GM19452 (cell line): Measurements from ENCODE around the gene CMKLR1.

Experiments used
- ATAC-seq: cut with Tn5 transposase; IDR thresholded peaks from one replicate; pipeline ENCODE4 v1.9.1; 2021; ENCODE audit not compliant: unreplicated experiment

The CMKLR1 gene

DNA sequence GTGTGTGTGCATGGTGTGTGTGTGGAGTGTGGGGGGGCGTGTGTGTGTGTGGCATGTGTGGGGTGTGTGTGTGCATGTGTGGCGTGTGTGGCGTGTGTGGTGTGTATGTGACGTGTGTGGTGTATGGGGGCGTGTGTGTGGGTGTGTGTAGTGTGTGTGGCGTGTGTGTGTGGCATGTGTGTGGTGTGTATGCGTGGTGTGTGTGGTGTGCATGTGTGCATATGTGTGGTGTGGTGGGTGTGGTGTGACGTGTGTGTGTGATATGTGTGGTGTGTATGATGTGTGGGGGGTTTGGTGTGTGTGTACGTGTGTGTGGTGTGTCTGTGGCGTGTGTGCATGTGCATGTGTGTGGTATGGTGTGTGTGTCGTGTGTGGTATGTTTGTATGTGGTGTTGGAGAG is 24.1 kb upstream of the CMKLR1 start:
- no peak for ATAC-seq

DNA sequence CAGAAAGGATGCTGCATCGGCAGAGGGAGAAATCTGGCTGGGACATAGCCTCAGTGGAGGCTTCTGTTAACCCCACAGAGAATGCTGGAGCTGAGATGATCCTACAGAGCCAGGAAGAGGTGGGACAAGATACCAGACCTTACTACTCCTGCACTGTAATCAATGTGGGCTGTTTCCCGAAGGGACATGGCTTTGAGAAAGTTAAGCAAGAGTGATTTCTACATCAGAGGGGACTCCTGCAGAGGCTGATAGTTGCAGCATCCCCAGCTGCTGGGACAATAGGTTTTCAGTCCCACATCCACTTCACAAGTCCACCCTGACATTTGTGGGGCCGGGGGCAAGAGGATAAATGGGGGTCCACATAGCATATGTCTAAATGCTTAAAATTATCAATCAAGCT is 22.5 kb upstream of the CMKLR1 start:
- ATAC-seq, result no peak

DNA sequence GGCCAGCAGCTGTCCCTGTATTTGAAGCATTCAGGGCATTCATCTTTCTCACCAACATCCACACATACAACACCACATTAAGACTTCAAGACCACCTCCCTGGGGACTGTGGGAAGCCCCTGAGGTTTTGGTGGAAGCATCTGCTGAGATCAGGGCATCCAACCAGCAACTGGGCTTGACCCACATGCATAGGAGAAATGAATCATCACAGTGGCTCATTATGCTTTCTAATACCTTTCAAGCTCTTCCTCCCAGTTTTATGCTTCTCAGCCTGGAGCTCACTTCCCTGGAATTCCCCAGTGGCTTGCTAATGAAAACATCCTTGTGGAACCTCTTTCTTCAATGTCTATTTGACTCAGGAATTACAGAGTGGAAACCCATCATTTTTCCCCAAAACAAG is 21.4 kb upstream of the CMKLR1 start:
- no peak for ATAC-seq

DNA sequence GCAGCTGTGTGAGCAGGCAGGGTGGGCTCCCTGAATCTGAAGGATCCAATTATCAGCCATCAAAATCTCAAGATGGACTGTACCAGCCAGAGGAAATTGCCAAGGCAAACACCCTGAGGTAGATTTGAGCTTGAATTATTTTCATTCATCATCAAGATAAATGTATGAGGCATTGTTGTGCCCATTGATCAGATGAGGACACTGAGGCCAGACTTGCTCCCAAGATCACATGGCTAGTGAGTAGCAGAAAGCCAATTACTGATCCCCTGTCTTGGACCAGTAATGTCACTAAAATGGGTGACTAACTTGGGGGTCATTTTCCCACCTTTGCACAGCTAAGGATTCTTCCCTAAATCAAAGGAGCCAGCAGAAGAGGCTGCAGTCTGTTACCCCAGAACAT is 20.9 kb upstream of the CMKLR1 start:
- no peak for ATAC-seq

DNA sequence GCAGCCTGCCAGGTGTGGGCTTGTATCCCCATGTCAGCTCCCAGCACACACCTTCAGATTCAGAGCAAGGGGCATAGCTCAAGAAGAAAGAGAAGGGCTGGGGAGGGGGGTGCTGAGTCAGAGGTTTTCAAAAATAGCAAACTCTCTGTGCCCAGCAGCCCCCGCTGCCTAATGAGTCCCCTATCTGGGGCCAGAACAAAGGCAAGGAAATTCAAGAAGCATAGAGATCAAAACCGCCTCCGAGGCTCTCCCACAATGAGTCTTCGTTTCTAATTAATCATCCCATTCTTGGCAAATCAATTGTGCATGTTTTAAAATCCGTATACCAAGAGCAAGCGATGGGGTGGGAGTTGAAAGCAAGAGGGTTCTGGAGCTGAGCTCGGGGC is 19.5 kb upstream of the CMKLR1 start:
- no peak for ATAC-seq

DNA sequence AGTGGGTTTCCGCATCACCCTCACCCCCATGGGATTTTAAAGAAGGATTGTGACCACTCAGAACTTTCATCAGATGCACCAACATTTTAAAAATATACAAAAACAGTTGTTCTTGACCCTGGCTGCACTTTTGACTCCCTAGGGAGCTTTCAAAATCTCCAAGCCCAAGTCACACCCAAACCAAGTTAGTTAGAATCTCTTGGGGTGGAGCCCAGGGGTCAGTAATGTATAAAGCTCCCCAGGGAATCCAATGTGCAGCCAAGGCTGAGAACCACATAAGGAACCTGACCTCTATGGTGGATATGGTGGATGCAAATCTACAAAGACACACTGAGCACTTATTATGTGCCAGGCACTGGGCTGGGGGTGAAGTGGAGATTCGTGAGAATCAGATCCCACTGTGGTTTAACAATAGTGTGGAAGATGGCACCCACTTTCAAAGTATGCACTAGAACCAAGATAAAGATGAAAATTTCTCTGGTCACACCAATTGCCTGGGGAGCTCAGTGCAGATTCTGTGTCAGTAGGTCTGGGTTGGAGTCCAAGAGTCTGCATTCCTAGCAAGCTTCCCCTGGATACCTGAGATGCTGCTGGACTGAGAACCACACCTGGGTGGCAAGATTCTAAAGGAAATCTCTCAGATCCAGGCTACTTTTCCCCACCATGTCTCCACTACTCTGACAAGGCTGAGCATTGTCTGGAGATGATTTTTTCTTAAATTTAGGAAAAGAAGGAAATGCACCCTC is 18.9 kb upstream of the CMKLR1 start:
- no peak for ATAC-seq

DNA sequence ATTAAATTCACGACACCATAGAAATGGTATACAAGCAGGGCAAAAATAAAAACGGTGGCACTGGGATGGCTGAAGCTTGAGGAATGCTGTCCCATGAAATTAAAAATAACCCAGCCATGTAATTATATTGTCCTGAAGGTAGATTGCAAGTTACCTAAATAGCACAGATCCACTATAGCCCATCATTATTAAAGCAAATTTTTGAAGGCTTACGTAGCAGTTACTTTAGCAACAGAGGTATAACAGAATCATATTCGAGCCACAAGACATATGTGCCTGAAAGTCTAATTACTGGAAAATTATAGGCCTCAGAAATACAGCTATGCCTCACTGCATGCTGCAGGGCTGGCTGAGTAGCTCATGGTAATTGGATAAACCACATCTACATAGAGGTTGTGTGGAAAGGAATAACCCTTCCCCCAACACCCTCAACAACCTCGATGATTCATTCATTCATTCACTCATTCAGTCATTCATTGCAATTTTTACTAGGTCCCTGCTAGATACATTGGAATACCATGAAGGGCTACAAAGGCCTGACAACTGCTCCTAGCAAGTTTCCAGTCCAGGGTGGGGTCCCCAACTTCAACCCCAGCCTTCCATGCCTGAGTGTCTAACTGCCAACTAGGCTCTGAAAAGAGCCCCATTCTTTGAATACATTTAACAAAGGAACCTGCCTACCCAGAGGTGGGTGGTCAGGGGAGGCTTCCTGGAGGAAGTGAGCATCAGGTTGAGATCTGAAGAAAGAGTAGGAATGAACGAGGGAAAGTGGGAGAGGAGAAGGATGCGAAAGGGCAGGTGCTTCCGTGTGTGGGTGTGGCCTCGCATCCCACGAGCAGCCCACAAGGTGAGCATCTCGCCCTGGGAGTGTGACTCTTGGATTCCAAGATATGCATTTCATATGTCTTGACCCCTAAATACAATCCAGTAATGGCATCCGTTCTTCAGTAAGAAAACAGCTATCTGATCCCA is 18.0 kb upstream of the CMKLR1 start:
- ATAC-seq, result no peak

DNA sequence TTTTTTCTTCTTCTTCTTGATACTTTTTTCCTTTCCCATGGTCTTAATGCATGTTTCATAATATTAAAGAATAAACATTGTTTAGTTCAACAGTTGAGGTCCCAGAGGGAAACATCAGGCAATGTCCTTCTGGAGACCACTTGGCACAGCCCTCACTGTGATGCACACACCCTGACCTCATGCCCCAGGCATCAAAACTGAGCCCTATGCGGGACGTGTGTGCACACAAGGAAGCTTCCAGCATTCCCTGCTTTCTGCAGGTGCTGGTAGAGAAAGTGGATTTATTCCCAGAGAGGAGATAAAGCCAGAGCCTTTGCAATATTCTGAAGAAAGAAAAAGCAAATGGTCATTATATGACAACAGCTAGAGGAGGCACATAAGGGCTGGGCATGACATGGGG is 16.0 kb upstream of the CMKLR1 start:
- no peak for ATAC-seq

DNA sequence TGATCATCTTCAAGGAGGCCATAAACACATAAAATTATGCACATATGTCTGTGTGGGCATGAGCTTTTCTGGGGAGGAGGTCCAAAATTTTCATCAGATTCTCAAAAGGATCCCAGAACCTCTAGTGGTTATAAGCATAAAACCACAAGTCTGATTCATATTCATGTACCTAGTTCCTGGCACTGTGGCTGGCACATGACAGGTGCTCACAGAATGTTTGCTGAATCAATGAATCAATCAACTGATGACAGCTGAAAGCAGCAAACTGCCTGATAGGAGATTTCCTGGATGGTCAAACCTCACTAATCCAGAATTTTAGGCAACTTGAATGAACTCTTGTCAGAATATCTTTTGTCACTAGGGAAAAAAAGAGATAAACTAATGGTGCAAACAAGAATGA is 13.5 kb upstream of the CMKLR1 start:
- no peak for ATAC-seq

DNA sequence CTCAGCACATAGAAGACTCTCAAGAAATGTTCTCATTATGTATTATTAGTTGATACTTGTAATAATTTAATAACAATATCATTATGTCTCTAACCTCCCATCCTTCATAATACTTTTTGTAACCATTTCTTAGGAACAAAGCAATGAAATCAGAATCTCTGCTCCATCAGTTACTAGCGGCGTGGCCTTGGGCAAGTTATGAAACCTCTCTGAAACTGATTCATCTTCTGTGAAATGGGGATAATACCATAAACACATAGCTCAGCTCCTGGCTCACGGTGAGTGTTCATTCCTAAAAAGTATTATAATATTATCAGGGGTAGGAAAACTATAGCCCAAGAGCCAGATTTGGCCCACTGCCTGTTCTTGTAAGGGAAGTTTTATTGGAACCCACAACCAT is 11.4 kb upstream of the CMKLR1 start:
- ATAC-seq, result no peak

DNA sequence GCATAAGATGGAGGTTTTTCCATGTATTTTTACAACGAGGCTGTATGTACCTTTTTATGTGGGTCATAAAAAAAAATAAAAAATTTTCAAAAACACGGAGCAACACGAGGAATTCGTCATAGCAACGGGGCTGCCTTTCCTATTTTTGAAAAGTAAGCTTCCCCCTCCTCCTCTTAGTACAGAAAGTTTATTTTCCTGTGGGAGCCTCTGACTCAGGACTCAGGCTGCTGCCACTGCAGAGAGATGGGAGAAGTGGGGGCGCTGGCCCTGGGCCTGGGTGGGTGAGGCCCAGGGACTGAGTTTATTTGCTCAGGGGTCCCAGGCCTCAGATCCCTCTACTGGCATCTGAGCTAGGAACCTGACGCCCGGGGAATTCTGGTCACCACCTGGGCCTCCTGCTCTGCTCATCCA is 10.2 kb upstream of the CMKLR1 start:
- no peak for ATAC-seq

DNA sequence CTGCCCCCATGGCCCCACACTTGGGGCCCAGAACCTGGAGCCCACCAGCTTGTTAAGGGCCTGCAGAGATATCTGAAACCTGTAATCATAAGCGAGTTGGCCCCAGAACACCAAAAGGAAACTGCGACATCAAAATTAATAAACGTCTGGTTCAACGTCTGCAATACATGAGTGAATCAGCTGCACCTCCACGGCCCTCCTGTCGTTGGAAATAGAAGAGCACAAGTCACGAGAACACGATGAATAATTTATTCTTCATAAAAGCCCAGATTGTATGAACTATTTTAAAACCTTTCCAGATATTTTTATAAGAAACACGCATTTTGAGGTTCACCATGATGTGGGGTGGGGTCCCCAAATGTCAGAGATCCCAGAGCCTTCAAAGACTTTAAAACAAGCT is 9.7 kb upstream of the CMKLR1 start:
- no peak for ATAC-seq

DNA sequence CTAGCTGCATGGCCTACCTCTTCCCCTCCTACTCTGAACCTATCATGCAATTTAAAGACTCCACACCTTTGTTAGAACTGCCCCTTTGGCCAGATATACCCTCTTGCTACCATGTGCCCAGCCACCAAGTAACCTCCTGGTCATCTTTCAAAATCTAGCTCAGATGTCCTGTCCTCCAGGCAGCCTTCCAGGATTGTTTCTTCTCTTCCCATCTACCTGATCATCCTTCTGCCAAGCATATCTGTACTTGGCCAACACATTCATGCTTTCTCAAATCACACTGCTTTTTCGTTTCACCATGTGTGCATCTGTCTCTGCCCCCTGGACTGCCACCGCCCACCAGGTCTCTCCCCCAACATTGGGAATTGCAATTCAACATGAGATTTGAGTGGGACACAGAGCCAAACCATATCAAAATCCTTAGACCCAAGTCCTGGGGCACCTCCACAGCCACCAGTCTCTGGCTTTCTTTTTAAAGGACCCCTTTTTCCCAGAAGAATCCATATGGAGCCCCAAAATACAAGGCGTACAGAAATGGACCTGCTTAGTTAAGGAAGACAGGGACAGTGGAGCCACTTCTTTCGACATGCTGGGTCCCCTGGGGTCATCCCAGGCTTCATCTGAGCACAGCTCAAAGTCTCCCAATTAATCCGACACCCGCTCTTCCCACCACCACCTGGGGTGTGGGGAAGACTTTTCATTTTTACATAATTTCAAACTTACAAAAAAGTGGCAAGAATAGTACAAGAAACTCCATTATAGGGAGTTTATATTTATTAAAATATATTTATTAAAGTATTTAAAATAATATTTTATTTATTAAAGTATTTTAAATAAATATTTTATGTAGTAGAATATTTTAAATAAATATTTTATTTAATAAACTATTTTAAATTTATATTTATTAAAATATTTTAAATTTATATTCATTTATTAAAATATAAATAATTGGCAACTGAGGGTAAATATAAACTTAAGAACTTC is 7.9 kb upstream of the CMKLR1 start:
- ATAC-seq, result no peak

DNA sequence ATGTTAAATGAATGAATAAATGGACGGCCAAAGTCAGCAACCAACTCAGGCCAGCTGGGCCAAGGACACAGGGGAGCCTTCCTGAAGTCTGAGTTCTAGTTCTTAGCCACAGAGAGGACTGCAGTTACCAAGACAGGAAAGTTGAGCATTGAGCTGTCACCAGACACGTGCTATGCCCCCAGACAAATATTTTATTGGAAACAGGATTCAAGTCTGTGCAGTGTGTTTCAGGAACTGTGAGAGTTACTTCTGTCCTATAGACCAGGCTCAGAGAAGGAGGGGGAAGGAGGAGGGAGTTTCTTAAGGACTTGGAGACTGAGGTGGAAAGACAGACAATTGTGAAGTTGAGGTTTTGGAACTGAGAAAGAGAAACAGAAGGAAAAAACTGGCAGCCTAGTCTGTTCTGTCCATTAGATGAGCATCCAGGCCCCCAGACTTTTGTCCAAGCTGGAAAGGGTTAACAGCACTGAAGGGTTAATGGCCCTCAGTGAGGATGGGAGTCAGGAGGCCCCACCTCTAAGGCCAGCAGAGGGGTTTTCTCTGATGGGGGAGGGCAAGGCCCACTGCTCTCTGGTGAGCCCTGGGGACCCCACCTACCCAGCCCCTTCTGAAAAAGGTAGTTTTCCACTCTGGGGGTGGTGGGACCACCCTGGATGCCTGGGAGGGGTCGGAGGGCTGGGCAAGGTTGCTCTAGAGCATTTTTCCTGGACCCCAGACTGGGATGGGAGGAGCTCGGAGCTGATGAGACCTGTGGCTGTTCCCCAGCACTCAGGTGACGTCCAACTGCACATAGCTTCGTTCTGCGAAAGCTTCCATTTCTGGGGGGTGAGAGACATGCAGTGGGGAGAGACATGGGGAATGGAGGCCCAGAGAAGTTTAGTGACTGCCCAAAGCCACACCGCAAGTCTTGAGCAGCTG is 6.9 kb upstream of the CMKLR1 start:
- ATAC-seq, result no peak

DNA sequence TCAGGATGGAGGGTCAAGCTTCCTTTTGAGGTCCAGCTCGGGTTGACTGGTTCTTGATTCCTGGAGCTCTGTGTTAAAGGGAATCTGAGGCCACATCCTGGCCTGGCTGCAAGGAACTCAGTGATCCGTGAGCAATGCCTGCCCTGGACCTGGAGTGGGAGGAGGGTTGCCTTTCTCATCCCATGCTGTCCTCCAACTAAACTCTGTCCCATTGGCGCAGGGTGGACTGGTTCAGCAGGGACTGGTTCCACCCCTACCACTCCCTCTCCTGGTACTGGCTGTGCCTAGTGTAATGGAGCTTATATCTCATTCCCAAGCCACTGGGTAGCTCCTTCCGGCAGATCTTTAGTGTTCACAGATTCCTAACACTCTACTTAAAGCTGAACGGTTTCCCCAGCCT is 3.9 kb upstream of the CMKLR1 start:
- ATAC-seq, result no peak

DNA sequence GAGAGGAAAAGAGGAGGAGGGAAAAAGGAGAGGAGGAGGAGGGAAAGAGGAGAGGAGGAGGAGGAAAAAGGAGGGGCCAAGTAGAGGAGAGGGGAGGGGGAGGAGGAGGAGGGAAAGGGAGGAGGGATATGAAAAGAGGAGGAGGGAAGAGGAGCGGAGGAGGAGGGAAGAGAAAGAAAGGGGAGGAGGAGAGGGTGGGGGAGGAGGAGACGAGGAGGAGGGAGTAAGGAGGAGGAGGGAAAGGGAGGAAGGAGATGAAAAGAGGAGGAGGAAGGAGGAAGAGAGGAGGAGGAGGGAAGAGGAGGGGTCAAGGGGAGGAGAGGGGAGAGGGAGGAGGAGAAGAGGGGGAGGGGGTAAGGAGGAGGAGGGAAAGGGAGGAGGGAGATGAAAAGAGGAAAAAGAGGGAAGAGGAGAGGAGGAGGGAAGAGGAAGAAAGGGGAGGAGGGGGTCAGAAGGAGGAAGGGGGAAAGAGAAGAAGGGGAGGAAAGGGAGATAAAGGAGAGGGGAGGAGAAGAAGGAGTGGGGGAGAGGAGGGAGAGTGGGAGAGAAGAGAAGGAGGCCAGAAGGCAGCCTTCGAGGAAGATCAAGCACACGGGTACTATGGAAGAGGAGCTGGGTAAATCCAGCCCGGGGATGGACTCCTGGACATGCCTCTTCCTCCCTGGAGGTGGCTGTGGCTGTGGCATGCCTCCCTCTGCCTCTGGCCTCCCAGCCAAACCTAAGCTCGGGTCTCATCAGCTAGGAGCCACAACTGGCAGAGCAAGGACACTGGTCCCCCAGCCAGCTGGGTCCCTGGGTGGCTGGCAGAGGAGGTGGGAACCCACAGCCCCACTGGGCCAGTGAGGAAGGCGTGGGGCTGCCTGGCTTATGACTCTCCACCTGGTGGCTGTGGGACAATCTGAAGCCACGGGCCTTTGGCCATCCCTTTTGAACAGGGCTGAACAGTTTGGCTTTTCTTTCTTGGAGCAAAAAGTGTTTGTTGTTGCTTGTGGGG is 3.0 kb upstream of the CMKLR1 start:
- ATAC-seq, result no peak

DNA sequence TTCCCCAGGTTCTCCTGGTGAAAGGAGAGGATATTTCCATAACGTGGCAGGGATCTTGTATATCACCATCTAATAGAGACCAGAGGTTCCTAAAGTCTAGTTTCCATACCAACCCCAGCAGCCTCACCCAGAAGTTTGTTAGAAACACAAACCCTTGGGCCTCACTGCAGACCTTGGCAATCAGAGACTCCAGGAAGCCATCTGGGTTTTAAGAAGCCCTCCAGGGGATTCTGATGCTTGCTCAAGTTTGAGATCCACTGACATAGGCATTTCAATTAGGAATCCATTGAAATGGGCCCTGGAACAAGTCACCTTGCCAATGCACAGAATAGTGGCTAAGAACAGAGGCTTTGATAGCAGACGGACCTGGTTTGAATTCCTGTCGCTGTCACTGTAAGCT is 2.2 kb upstream of the CMKLR1 start:
- no peak for ATAC-seq

DNA sequence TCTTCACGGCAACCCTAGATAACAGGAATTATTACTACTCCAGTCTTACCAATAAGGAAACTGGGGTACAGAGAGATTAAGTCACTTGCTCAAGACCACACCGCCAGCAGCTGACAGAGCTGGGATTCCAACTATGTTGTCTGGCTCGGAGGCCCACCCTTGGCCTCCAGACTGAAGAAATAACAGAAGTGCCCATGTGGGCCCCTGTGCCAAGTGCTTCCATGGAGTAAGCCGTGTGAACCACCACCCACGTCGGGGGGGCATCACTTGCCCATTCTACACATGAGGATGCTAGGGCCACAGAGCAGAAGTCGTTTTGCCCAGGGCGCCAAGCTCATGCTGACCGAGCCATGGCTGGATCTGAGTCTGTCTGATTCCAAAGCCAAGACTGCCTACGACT is 926 bp upstream of the CMKLR1 start:
- no peak for ATAC-seq
